Coronary artery (tissue), 2 donors: Measurements from ENCODE around the gene REG4.
"Not testable (repeated sequence)": the region's sequence is repeated elsewhere in the genome, so short reads cannot be mapped to it uniquely, and the experiment has no call there.

Source experiments
- DNase-seq: peaks from one replicate; pipeline ENCODE4 v3.0.0-alpha.2; 2017; ENCODE audit warnings: low spot score
- H3K27ac ChIP-seq, 2 donors: fragments of 200-600 bp; sonication (generic); one replicate each; pipeline ENCODE4 v1.5.1; 2016 to 2019
- H3K4me3 ChIP-seq: fragments of 200-600 bp; sonication (generic); 2 replicates; pipeline ENCODE4 v1.5.1; 2016; ENCODE audit warnings: mild to moderate bottlenecking, moderate library complexity
- TF ChIP-seq, protein P1 (sequence below): fragments of 200-600 bp; sonication (generic); IDR thresholded peaks from one replicate; pipeline ENCODE4 v1.5.1; 2019; ENCODE audit warnings: antibody characterized with exemption

REG4 gene

DNA sequence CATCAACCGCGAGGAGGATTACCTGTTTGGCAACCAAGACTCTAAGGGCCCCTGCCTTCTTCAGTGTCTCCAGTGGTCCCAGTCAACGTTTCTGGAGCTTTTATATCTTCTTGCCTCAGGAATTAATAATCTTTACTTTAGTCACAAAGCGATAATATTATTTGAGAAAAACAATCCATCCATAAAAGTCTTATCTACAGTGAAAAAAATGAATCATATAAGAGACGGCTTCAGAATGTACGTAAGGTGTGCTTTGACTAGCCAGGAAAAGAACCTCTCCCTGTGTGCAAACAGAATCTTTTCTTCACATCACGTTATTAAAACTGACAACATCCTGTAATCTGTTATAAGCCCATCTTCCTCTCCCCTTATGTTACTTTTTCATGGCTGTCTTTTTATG, at the start of gene REG4:
Gene REG4 (minus strand): TSS at position 74 of the 400 bp plus-strand sequence. CDS start 2,691 bp downstream, outside the sequence.
- H3K4me3 ChIP-seq = no peak within 1 kb of the TSS
- DNase-seq = no peak
- no peak within 1 kb of the TSS for H3K27ac ChIP-seq
- TF ChIP-seq, protein P1, sequence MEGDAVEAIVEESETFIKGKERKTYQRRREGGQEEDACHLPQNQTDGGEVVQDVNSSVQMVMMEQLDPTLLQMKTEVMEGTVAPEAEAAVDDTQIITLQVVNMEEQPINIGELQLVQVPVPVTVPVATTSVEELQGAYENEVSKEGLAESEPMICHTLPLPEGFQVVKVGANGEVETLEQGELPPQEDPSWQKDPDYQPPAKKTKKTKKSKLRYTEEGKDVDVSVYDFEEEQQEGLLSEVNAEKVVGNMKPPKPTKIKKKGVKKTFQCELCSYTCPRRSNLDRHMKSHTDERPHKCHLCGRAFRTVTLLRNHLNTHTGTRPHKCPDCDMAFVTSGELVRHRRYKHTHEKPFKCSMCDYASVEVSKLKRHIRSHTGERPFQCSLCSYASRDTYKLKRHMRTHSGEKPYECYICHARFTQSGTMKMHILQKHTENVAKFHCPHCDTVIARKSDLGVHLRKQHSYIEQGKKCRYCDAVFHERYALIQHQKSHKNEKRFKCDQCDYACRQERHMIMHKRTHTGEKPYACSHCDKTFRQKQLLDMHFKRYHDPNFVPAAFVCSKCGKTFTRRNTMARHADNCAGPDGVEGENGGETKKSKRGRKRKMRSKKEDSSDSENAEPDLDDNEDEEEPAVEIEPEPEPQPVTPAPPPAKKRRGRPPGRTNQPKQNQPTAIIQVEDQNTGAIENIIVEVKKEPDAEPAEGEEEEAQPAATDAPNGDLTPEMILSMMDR = no peak

DNA sequence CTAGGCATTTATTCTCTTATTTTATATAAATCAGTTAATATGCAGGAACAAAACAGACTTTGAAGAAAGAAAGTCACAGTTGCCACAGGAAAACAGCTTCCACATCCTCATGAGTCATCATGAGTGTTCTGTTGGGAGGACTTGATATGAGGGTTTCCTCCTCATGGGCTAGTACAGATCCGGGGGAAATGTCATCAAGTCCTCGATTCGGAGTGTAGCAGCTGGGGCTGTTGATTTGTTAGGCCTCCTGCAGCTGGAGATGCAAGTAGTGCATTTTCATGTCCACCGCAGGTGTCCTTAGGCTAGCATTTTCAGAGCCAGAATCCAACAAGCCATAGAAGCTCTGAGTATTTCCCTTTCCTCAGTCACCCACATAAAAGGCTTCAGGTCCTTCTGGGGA, 48.4 kb upstream of the REG4 start:
- Histone ChIP-seq H3K4me3 (no peak overlapping the region), H3K27ac (no peak overlapping the region)
- DNase-seq = no peak
- TF ChIP-seq, protein P1 = no peak

DNA sequence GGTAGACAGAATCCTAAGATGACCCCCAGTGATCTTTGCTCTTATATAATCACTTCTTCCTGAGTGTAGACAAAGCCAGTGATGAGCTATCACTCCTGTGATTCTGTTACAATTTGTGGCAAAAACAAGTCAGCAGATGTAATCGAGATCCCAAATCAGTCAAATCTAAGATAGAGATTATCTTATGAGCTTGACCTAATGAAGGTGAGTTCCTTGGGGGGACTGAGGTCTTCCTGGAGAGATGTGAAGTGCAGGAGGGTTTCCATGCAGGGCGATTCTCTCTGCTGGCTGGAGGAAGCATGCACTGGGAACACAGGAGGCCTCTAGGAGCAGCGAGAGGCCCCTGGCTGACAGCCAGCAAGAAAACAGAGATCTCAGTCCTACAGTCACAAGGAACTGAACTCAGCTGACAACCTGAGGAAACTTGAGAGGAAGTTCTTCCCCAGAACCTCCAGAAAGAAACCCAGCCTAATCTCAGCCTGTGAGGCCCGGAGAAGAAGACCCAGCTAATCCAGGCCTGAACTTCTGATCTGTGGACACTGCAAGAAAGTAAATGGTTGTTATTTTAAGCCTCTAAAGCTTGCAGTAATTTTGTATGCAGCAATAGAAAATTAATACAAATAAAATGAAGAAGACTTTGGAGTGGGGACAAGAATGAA, 47.4 kb upstream of the REG4 start:
- DNase-seq = not testable (repeated sequence)

DNA sequence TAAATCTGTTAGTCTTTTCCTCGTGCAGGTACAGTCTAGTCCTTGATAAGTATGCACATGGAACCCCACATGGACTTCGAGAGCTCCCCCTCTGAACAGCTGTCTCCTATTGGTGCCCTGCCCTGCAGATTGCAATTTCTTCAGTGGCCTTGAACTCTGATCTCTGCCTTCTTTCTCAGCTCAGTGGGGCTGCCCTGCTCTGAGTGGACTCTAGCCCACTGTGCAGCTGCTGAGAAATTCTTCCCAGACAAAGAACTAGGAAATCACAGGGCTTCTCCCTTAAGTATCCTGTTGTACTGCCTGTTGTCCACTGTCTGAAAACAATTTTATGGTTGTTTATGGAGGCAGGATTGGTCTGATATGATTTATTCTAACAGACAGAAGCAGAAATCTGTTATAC, 46.9 kb upstream of the REG4 start:
- Histone ChIP-seq H3K4me3 (no peak overlapping the region), H3K27ac (no peak overlapping the region)
- no peak for DNase-seq
- TF ChIP-seq, protein P1 = no peak

More for the DNA sequence above, 47.4 kb upstream of the REG4 start:
- H3K4me3 ChIP-seq, H3K27ac ChIP-seq: not testable (repeated sequence)

DNA sequence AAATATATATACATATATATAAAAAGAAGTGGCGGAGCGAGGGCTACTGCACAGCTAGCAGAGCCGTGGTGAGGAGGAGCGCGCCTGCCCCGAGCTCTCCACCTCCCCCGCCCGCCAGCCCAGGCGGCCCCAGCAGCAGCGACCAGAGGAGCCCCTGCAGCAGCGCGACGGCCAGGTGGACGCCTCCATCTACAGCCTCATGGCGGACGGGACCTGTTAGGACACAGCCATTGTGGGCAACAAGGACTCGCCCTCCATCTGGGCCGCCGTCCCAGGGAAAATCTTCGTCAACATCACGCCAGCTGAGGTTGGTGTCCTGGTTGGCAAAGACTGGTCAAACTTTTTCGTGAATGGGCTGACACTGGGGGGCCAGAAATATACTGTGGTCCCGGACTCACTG, 41.9 kb upstream of the REG4 start:
- no peak for DNase-seq
- TF ChIP-seq, protein P1 = no peak
- no peak overlapping the region for H3K27ac ChIP-seq
- H3K4me3 ChIP-seq = no peak overlapping the region

DNA sequence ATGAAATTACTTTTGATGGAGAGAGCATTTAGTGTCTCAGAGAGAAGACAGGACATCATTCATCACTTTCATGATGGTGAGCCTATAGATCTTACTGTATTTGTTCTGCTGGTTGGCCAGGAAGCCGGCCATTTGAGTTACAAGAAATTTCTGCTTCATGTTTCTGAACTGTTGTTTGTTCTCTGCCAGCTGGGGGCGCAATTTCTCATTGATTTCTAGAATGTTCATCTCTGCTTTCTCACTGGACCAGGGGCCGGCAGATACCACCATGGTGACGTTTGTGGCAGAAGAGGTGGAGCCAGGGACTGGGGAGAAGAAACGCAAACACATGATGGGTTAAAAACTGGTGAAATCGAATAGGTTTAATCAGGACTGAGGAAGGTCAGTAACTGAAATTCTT, 32.9 kb upstream of the REG4 start:
- H3K4me3 ChIP-seq, DNase-seq: not testable (repeated sequence)

DNA sequence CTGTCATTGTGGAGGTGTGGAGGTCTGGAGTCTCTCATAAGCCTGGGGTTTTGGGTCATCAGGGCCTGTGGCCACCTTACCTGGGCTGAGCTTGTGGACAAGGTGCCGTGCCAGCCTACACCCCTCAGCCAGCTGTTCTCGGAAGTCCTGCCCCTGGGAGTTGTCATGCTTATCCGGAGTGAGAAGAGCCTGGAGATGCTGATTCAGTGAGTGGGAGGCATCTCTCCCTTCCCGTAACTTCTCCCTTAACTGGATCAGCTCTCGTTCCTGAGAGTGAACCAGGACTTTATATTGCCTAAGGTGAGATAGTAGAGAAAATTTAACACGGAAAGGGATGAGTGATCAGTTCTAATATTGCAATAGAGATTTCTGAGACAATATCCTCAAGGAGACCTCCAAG, 30.0 kb upstream of the REG4 start:
- no peak for DNase-seq
- no peak overlapping the region for H3K27ac ChIP-seq
- TF ChIP-seq, protein P1 = no peak
- no peak overlapping the region for H3K4me3 ChIP-seq

More for the DNA sequence above, 32.9 kb upstream of the REG4 start:
- not testable (repeated sequence) for H3K27ac ChIP-seq

DNA sequence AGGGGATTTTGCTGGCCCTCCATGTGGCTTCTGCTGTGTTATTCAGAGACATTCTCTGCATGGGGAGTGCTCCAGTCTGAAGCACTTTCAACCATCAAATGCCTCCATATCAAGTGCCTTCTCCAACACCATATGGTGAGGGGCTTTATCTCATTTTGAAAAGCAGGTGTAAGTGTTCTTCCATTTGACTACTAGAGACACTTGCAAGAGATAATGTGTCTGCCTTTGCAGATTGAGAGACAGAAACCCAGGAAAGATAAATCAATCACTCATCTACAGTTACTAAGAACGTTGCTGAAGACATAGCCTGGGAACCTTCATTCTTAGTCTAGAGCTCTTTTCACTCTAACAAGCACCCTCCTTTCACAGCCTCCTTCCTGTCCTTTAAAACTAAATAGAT, 29.5 kb upstream of the REG4 start:
- no peak for DNase-seq
- Histone ChIP-seq H3K4me3 (no peak overlapping the region), H3K27ac (no peak overlapping the region)
- TF ChIP-seq, protein P1 = no peak
